Glutamatergic neuron (in vitro differentiated cells): ENCODE measurements around the gene NCL. TPM values are rescaled to one million over a fixed set of nuclear protein-coding genes. Genes with fewer than 3 reads are reported as not detected.

Experiments used
- DNase-seq: peaks from one replicate; pipeline ENCODE4 v3.0.0; 2022
- H3K27ac Mint-ChIP-seq: one replicate; pipeline ENCODE4 v1.8.0; 2020; ENCODE audit warnings: mild to moderate bottlenecking, mixed read lengths, inconsistent platforms; ENCODE audit not compliant: unreplicated experiment
- H3K27me3 Mint-ChIP-seq: one replicate; pipeline ENCODE4 v1.8.0; 2020; ENCODE audit warnings: mild to moderate bottlenecking, moderate library complexity, mixed read lengths, inconsistent platforms; ENCODE audit not compliant: unreplicated experiment
- H3K36me3 Mint-ChIP-seq: one replicate; pipeline ENCODE4 v1.8.0; 2020; ENCODE audit warnings: mild to moderate bottlenecking, mixed read lengths, inconsistent platforms; ENCODE audit not compliant: unreplicated experiment
- H3K4me1 Mint-ChIP-seq: one replicate; pipeline ENCODE4 v1.8.0; 2020; ENCODE audit warnings: mild to moderate bottlenecking, low read depth, mixed read lengths, inconsistent platforms; ENCODE audit not compliant: unreplicated experiment
- H3K4me3 Mint-ChIP-seq: one replicate; pipeline ENCODE4 v1.8.0; 2020; ENCODE audit warnings: mild to moderate bottlenecking, mixed read lengths, inconsistent platforms; ENCODE audit not compliant: unreplicated experiment
- H3K9me3 Mint-ChIP-seq: one replicate; pipeline ENCODE4 v1.8.0; 2020; ENCODE audit warnings: mild to moderate bottlenecking, moderate library complexity, mixed read lengths, inconsistent platforms; ENCODE audit not compliant: unreplicated experiment
- total RNA-seq: library from RNA; stranded (reverse); fragmentation: NEBNext Ultra II Directional; extraction: Animal tissue kit (Norgen Biotek cat#: 25700); gene quantifications from one replicate; pipeline ENCODE4 v1.2.1, GENCODE V29; 2021; ENCODE audit not compliant: unreplicated experiment
- TF ChIP-seq, protein P1 (sequence below): fragments of 200-600 bp; sonication (generic); IDR thresholded peaks from one replicate; pipeline ENCODE4 v1.5.0; 2021; ENCODE audit not compliant: partially characterized antibody, unreplicated experiment

The NCL gene
- total RNA-seq, 1 donor from 2014 or later, result 320 TPM

DNA sequence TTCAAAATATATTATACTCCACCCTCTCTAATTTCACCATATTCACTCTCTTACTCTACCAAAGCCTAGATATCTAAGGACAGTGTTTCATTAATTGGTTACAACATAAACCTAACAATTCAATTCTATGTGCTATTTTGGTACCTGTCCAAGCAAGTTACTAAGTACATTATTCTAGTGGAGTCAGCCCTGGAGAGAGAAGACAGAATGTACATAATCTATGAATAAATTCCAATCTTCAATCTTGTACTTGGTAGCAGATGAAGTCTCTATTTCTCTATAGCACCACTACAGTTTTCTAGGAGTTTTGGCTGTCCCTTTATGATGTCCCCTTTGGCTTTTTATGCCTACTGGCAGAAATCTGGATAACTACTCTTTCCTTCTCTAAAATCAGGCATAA lies 38.3 kb upstream of the NCL start:
- no peak for DNase-seq
- TF ChIP-seq, protein P1, sequence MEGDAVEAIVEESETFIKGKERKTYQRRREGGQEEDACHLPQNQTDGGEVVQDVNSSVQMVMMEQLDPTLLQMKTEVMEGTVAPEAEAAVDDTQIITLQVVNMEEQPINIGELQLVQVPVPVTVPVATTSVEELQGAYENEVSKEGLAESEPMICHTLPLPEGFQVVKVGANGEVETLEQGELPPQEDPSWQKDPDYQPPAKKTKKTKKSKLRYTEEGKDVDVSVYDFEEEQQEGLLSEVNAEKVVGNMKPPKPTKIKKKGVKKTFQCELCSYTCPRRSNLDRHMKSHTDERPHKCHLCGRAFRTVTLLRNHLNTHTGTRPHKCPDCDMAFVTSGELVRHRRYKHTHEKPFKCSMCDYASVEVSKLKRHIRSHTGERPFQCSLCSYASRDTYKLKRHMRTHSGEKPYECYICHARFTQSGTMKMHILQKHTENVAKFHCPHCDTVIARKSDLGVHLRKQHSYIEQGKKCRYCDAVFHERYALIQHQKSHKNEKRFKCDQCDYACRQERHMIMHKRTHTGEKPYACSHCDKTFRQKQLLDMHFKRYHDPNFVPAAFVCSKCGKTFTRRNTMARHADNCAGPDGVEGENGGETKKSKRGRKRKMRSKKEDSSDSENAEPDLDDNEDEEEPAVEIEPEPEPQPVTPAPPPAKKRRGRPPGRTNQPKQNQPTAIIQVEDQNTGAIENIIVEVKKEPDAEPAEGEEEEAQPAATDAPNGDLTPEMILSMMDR, result no peak
- Mint-ChIP-seq H3K4me3 (no peak overlapping the region), H3K36me3 (no peaks in the 10 kb centered on the region), H3K27ac (no peak overlapping the region), H3K4me1 (no peaks in the 10 kb centered on the region), H3K27me3 (peaks cover 2% of the 10 kb centered on the region), H3K9me3 (no peaks in the 10 kb centered on the region)

DNA sequence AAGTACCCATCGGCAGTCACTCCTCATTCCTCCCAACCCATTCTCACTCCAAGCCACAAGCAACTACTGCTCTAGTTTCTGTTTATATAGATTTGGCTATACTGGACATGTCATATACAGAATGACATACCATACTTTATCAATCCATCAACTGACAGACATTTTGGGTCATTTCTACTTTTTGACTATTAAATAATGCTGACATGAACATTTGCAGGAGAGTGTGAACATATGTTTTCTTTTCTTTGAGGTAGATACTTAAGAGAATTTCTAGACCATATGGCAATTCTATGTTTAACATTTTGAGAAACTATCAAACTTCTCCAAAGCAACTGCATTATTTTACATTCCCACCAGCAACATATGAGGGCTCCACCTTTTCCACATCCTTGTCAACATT lies 33.4 kb upstream of the NCL start:
- no peak overlapping the region for H3K4me3 Mint-ChIP-seq
- TF ChIP-seq, protein P1, result no peak
- H3K27ac Mint-ChIP-seq, result no peak overlapping the region
- no peaks in the 10 kb centered on the region for H3K9me3 Mint-ChIP-seq
- DNase-seq, result no peak
- H3K36me3 Mint-ChIP-seq, result no peaks in the 10 kb centered on the region
- H3K27me3 Mint-ChIP-seq, result no peaks in the 10 kb centered on the region
- no peaks in the 10 kb centered on the region for H3K4me1 Mint-ChIP-seq

DNA sequence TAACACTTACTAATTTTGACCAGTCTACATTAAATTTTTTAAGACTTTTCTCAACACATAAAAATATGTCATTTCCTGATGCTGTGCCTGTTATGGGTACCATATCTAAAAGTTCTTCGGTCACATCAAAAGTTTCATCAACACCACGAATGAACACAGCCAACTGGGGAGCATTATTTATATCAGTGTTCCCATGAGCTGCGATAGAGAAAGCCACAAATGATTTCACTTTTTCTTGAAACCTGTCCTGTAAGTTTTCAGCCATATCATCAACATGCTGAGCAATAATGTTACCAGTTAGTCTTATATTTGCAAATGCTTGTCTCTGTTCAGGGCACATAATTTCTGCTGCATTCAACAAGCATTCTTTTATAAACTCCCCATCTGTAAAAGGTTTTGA lies 30.4 kb upstream of the NCL start:
- no peak overlapping the region for H3K27ac Mint-ChIP-seq
- DNase-seq, result no peak
- peaks cover 1% of the 10 kb centered on the region for H3K27me3 Mint-ChIP-seq
- no peaks in the 10 kb centered on the region for H3K9me3 Mint-ChIP-seq
- TF ChIP-seq, protein P1, result no peak
- H3K4me1 Mint-ChIP-seq, result peaks cover 4% of the 10 kb centered on the region
- H3K36me3 Mint-ChIP-seq, result no peaks in the 10 kb centered on the region
- H3K4me3 Mint-ChIP-seq, result no peak overlapping the region

DNA sequence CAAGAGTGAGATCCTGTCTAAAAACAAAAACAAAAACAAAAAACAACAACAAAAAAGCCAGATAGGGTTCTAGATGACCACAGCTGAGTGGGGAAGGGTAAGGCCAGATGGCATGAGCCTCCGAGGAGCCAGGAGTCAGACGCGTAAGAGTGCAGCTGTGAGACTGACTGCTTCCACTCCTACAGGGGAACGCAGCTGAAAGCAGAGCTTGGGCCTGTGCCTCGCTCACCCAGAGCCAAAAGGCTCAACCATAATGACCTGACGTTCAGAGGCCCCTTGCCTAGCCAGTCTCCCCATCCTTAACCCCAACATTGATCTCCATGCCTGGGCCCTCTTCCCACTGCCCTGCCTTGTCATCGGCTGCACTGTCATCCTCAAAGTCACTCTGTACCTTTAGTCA lies 26.5 kb upstream of the NCL start:
- Mint-ChIP-seq H3K9me3 (peaks cover 2% of the 10 kb centered on the region), H3K27me3 (peaks cover 8% of the 10 kb centered on the region), H3K36me3 (peaks cover 9% of the 10 kb centered on the region), H3K4me3 (no peak overlapping the region), H3K27ac (peak overlapping the region; percentile 25), H3K4me1 (peaks cover 4% of the 10 kb centered on the region)
- TF ChIP-seq, protein P1, result no peak
- peak; percentile 28 for DNase-seq

DNA sequence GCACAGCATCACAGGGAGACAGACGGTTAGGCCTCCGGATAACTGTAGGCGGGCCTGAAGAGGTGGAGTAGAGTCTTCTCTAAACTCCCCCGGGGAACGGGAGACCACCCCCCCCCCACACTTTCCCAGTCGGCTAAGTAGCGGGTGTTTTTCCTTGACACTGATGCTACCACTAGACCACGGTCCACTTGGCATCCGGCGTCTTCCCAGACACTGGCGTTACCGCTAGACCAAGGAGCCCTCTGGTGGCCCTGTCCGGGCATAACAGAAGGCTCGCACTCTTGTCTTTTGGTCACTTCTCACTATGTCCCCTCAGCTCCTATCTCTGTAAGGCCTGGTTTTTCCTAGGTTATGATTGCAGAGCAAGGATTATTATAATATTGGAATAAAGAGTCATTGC lies 25.7 kb upstream of the NCL start:
- peaks cover 9% of the 10 kb centered on the region for H3K36me3 Mint-ChIP-seq
- H3K4me1 Mint-ChIP-seq, result peaks cover 4% of the 10 kb centered on the region
- peaks cover 2% of the 10 kb centered on the region for H3K9me3 Mint-ChIP-seq
- no peak overlapping the region for H3K27ac Mint-ChIP-seq
- DNase-seq, result peak; percentile 61
- peaks cover 8% of the 10 kb centered on the region for H3K27me3 Mint-ChIP-seq
- no peak overlapping the region for H3K4me3 Mint-ChIP-seq
- TF ChIP-seq, protein P1, result peak; percentile 35
